Measurements from ENCODE around the gene PTPRG. TPM values are rescaled to one million over a fixed set of nuclear protein-coding genes. Genes with fewer than 3 reads are reported as not detected.

PTPRG gene
- total and polyA plus RNA-seq, 10 of the 15 experiments (the other 5 are each of a cell fraction or from before 2014, with no cell fraction given): 0.29 to 20.7 (median 1.4) TPM

- ChIA-PET SMC1A (ENCODE audit: uncharacterized antibody, unreplicated experiment) (interaction anchor here (0.7 to 1.8 kb wide), 3 partner anchors 9 to 745 kb away, joined by 3 to 5 read pairs (median 3); no protein-coding TSS in a partner anchor), RAD21 (ENCODE audit: unreplicated experiment) (interaction anchor here (1.0 kb wide), 1 partner anchor 39 kb away, joined by 3 read pairs; no protein-coding TSS in a partner anchor), POLR2A (no interaction called here), CTCF (interaction anchor here (0.6 to 1.3 kb wide), 2 partner anchors 17 to 246 kb away, joined by 3 to 4 read pairs; no protein-coding TSS in a partner anchor)
- TF ChIP-seq PAX5 (IDR thresholded peaks at IDR 0.05; ENCODE audit: borderline replicate concordance, low read depth, low read length): no peak
- no peak for TF ChIP-seq EZH2 (IDR thresholded peaks at IDR 0.05; ENCODE audit: borderline replicate concordance, control insufficient read depth, low read depth, low read length)
- TF ChIP-seq SKIL (IDR thresholded peaks at IDR 0.05; ENCODE audit: low read depth, poor library complexity, severe bottlenecking): no peak
- no peak for TF ChIP-seq HDAC6 (IDR thresholded peaks at IDR 0.05; ENCODE audit: unreplicated experiment)
- TF ChIP-seq, protein P1, sequence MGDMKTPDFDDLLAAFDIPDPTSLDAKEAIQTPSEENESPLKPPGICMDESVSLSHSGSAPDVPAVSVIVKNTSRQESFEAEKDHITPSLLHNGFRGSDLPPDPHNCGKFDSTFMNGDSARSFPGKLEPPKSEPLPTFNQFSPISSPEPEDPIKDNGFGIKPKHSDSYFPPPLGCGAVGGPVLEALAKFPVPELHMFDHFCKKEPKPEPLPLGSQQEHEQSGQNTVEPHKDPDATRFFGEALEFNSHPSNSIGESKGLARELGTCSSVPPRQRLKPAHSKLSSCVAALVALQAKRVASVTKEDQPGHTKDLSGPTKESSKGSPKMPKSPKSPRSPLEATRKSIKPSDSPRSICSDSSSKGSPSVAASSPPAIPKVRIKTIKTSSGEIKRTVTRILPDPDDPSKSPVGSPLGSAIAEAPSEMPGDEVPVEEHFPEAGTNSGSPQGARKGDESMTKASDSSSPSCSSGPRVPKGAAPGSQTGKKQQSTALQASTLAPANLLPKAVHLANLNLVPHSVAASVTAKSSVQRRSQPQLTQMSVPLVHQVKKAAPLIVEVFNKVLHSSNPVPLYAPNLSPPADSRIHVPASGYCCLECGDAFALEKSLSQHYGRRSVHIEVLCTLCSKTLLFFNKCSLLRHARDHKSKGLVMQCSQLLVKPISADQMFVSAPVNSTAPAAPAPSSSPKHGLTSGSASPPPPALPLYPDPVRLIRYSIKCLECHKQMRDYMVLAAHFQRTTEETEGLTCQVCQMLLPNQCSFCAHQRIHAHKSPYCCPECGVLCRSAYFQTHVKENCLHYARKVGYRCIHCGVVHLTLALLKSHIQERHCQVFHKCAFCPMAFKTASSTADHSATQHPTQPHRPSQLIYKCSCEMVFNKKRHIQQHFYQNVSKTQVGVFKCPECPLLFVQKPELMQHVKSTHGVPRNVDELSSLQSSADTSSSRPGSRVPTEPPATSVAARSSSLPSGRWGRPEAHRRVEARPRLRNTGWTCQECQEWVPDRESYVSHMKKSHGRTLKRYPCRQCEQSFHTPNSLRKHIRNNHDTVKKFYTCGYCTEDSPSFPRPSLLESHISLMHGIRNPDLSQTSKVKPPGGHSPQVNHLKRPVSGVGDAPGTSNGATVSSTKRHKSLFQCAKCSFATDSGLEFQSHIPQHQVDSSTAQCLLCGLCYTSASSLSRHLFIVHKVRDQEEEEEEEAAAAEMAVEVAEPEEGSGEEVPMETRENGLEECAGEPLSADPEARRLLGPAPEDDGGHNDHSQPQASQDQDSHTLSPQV (IDR thresholded peaks at IDR 0.05): no peak
- TF ChIP-seq ASH2L (IDR thresholded peaks at IDR 0.05; ENCODE audit: borderline replicate concordance, low read depth): no peak
- Histone ChIP-seq H4K20me1 (ENCODE audit: control insufficient read depth, insufficient read depth) (no peaks in the 10 kb centered on the region), H3K27ac (ENCODE audit: control insufficient read depth, insufficient read depth) (no peak overlapping the region), H3K4me3 (no peak overlapping the region), H2AFZ (ENCODE audit: control insufficient read depth, low read depth, low read length) (no peak overlapping the region), H3K79me2 (ENCODE audit: control insufficient read depth, insufficient read depth, low read length) (no peaks in the 10 kb centered on the region), H3K9ac (ENCODE audit: control insufficient read depth, insufficient read depth, low read length) (no peak overlapping the region), H3K9me3 (replicated peaks; ENCODE audit: control insufficient read depth, insufficient read depth, low read length) (no peaks in the 10 kb centered on the region), H3K36me3 (ENCODE audit: control insufficient read depth in 2 of 2, insufficient read depth in 2 of 2, low read length in 1 of 2) (no peaks in the 10 kb centered on the region), H3K27me3 (replicated peaks in 1 of 2; ENCODE audit: control insufficient read depth in 2 of 2, insufficient read depth in 2 of 2, low read length in 1 of 2) (peaks cover 0 to 4% of the 10 kb centered on the region in 2 experiments; a peak in 1 of 4 replicates), H3K4me2 (ENCODE audit: control insufficient read depth, insufficient read depth) (no peak overlapping the region), H3K4me1 (ENCODE audit: control insufficient read depth, insufficient read depth, low read length) (no peaks in the 10 kb centered on the region)
- ATAC-seq (no peak), FAIRE-seq (no peak), DNase-seq (ENCODE audit: low read depth, low spot score) (no peak)
- in situ Hi-C loops (cut with MboI) (no loop called here), intact Hi-C loops (cut with micrococcal nuclease; ENCODE audit: unreplicated experiment) (no loop called here)
- WGBS (ENCODE audit: insufficient coverage, insufficient replicate concordance, low lambda C conversion rate, missing lambda C conversion rate): 0% methylated on average over 4 of the region's 4 CpGs
- no TSS peak for BruUV-seq (replicated peaks)
These were observed 527.2 kb downstream of the PTPRG start for GRCh38 chr3:62088472-62089104.
